GM18508 (cell line): Measurements from ENCODE around the gene MIPOL1.

Experiments used
- ATAC-seq: cut with Tn5 transposase; IDR thresholded peaks from one replicate; pipeline ENCODE4 v1.9.1; 2021; ENCODE audit warnings: moderate number of reproducible peaks; ENCODE audit not compliant: insufficient read depth, unreplicated experiment

The MIPOL1 gene

DNA sequence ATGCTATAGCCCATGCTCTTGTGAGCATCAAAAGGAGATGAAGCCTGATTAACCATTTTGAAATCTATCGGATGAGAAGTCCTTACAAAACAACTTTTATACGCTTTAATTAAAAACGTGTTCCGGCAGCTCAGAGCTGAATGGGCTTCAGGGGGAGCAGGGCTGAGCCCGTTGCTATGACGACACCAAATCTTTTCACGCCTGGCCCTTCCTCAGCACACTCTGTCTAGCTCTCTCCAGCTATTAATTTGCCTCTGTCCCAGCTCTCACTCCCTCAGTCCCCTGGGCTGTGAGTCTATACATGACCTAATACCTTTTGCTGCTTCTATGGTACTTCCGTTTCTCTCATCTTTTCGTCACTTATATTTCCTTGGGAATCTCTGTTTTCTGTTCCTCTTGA lies 381.5 kb downstream of the MIPOL1 start:
- ATAC-seq, result no peak

DNA sequence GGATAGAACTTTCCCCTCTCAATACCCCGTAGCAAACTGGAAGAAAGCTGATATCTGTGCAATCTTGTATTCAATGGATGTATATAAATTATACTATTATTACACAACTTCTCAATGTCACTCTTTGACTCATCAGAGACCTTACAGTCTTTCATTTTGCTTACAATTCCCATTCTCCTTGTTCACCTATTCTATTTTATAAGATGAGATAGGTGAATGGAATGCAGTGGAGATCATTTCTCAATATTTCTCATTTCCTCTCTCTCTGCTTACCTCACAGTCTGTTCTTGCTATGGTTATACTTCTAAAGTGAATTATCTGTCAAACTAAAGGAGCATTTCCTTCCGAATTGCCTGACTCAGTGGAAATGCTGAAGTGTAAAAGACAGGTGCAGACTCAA lies 382.4 kb downstream of the MIPOL1 start:
- ATAC-seq, result no peak

DNA sequence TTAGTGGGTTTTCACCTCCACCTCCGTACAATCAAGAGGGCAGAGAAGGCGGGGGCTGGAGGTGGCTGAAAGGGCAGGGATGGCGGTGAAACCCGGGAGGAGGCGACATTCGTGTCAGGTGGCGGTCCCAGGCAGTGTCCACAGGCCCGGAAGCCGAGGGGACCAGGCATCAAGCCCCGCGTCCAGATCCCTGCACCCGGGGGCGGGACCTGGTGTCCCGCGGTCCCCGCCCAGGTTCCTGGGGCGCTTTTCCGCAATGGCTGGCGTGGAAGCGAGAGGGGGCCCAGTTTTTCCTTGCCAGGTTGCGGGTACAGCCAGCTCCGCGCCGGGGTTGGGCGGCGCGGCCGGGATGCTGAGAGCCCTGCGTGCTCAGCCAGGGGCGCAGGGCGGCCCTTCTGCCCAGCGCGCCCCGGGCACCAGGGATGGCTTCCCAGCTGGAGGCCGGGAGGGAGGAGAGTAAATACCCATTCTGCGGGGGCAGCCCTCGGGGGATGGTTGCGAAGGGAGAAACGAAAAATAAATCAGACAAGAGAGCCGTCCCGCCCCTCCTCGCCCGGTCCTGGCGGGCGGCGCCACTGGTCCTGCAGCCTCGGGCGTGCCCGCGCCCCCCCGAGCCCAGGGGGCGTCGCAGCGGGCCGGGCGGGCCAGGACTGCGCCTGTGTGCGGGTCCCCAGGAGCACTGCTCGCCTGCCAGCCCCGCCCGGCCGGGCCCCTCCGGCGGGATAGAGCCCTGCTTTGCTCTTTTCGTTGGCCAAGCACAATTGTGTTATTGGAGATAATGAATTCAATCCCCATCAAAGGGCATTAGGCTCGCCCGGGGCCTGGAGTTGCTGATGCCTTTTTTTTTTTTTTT lies 385.8 kb downstream of the MIPOL1 start:
- no peak for ATAC-seq

- ATAC-seq, result no peak
Measured at GRCh38 chr14:37584211-37585100, 386.7 kb downstream of the MIPOL1 start.

DNA sequence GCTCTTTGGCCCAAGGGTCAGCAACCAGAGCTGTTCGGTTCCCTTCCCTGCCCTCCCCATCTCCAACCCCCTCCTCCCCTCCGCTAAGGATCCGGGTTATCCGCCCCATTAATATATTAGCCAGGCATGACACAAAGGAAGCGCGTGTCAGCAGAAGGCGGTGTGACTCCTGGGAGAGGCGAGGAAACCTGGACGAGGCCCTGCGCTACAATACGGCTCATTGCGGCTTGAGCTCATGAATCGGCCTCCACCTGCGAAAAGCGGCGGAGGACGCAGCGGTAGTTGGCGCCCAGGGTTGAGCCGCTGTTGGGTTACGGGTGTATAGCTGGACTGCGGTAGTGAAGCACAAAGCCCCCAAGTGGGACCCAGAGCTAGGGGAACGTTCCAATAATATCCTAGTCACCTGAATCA lies 387.4 kb downstream of the MIPOL1 start:
- ATAC-seq, result no peak

DNA sequence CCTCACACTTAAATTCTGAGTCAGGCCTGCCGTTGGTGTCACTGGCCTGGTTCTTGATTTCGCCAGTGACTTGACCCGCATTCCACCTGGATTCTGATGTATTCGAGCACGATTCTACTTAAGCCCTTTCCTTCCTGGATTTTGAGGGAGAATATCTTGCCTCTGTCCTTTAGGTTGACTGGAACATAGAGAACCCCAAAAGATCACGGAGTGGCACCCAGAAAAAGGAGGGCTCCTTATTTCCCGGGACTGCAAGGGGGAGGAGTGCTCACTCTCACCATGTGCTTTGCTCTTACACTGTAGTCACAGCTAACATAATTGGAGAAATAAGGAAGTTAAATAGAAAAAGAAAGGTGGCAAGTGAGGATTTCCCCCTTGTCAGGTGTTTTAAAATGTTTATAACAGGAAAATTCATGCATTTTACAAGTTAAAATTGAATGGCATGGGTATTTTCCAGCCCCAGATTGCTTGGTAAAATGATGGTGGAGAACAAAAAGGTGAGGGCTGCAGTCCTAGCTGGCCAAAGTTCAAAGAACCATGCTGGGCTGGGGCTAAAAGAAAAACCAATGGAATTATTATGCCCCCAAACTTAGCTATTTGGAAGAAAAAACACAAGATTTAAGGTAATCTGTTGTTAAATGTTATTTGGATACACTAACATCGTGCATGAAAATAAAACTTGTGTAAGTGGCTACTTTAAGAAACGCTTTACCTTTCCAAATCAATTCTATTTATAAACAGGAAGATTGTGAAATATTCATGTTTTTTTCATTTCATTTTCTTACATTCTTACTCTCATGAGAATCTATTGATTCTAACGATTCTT lies 388.4 kb downstream of the MIPOL1 start:
- no peak for ATAC-seq

DNA sequence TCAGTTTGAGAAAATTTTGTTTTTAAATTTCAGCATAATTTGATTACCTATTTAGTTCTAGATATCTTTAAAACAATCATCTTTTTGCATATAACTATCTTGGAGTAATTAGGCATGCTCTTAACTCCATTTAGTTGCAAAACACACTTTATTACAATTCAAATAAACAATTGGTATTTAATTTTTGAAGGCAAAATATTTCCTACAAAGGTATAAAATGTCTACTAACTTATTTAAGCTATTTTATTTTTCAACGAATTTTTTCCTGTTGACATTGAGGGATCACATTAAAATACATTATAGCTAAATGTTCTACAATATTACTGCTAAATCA lies 389.0 kb downstream of the MIPOL1 start:
- ATAC-seq, result no peak

GRCh38 chr14:37587131-37587803 lies 389.5 kb downstream of the MIPOL1 start:
- ATAC-seq, result no peak

DNA sequence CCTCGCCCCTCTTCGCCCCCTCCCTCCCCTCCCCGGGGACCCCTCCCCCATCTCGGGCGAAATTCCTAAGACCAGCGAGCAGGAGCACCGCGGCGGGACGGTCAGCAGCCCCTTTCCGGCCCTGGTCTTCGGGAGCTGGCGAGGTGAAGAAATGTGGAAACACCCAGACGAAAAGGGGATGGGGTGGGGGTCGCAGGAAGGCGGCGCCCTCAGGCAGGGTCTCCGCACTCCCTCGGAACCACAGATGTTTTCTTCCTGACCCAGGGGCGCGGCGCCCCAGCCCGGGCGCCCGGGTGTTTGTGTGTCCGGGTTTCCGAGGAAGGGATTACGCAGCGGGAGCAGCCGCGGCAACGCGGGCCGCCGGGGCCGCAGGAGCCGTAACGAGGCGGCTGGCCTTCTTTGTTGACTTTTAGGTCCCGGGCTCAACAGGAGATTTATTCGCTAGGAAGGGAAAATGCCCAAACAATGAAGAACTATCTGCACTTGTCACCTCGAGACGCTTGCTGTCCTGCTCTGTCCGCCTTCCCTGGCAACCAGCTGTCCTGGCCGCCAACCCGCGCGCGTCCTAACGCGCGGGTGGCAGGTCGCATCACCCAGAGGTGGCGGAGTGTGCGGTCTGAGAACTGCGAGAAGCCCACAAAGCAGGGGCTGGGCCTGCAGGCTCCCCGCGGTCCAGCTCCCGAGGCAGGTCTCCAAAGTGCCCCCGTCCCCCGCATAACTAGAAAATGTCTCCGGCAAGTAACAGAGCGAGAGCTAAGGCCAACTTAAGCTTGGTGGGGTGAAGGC lies 390.3 kb downstream of the MIPOL1 start:
- no peak for ATAC-seq

GRCh38 chr14:37588667-37588955 lies 390.9 kb downstream of the MIPOL1 start:
- no peak for ATAC-seq

DNA sequence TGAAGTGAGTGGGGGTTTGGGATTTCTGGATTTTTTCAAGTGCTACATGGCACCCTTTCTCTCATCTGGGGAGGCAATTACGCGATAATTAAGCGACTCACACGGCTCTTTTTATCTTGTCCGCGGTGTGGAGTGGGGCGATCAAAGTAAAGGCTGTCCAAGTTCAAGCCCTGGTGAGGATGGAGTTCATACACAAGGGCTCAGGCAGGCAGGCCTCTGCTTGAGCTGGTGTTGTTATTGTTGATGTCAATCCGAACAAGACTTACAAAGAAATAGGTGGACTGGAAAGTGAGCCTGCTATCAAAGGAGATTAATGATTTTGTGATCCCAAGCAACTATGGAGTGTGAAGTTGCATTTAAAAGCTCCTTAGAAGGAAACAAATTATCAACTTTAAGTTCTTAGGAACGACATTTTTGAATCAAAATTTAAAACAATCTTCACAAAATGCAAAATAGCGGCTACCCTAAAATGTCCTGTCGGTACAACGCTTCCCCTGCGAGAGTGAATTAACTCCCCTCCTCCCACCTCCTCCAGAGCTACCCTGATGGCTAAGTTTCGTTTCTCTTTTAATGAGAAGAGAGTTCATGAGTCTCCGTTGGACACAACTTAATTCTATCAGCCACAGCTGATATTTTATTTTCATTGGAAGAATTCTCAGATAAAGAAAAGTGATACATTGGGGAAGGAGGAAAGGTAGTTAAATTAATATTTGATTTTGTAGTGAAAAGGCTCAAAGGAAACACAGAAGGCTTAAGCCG lies 391.4 kb downstream of the MIPOL1 start:
- ATAC-seq, result no peak

GRCh38 chr14:37589715-37590427 lies 392.1 kb downstream of the MIPOL1 start:
- ATAC-seq, result no peak

DNA sequence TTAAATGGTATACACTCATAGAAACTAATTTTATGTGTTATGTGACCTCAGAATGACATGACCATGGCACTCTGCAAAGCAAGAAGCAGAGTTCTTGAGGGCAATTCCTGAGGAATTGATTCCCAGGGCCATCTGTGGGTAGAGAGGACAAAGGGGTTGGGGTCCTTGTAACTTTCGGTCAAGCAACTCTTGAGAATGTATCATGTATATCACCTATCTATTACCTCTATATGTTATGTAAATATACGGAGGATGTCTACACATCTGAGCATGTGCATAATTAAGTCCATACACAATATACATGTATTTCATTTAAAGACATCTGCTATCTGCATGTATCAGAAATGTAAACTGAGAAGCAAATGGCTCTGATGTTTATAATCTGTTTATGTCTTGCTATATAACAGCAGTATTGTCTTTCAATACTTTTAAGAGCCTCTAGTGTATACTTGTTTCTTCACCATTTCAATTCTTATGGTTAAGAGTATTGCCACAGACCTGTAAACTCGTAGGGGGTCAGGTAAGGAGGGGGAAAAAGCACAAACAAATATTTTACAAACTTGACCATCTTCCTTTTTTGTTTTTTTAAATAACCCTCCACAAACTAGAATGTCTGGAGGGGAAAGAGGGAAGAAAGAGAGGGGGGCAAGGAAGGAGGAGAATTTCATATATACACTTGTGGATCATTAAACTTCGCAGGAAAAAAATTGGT lies 392.8 kb downstream of the MIPOL1 start:
- no peak for ATAC-seq

DNA sequence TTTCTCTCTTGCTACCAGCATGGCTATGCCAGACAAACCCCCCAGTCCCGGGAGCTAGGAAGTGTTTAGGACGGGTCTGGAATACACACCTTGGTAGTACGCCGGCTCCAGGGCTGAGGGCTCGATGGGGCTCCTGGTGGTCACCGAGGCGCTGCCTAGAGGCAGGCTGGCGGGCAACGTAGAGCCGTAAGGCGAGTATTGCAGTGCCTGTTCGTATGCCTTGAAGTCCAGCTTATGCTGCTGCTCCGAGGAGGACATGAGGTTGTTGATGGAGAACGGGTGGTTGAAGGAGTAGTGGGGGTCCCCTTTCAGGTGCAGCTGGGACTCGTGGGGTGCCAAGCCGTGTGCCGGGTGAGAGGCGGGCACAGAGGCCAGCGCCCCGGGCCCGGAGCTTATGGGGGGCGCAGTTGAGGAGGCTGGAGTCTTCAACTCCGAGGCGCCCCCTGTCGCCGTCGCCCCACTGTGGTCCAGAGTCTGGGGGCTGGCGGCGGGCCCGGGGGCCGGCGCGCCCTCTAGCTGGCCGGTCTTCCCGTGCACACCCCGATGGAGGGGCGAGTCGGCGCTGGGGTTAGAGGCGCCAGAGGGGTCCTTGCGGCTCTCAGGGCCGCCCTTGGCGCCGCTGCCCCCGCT lies 393.7 kb downstream of the MIPOL1 start:
- ATAC-seq, result no peak

DNA sequence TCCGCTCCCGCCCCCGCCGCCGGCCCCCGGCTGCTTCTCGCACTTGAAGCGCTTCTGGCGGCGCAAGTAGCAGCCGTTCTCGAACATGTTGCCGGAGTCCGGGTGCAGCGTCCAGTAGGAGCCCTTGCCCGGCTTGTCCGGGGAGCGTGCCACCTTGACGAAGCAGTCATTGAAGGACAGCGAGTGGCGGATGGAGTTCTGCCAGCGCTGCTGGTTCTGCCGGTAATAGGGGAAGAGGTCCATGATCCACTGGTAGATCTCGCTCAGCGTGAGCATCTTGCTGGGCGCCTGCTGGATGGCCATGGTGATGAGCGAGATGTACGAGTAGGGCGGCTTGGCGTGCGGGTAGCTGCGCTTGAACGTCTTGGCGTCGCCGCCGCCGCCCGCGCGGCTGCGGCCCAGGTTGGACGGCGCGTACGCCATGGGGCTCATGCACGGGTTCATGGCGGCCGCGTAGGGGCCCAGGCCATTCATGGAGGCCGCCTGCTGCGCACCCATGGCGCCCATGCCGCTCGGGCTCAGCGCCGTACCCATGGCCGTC lies 394.3 kb downstream of the MIPOL1 start:
- ATAC-seq, result no peak

DNA sequence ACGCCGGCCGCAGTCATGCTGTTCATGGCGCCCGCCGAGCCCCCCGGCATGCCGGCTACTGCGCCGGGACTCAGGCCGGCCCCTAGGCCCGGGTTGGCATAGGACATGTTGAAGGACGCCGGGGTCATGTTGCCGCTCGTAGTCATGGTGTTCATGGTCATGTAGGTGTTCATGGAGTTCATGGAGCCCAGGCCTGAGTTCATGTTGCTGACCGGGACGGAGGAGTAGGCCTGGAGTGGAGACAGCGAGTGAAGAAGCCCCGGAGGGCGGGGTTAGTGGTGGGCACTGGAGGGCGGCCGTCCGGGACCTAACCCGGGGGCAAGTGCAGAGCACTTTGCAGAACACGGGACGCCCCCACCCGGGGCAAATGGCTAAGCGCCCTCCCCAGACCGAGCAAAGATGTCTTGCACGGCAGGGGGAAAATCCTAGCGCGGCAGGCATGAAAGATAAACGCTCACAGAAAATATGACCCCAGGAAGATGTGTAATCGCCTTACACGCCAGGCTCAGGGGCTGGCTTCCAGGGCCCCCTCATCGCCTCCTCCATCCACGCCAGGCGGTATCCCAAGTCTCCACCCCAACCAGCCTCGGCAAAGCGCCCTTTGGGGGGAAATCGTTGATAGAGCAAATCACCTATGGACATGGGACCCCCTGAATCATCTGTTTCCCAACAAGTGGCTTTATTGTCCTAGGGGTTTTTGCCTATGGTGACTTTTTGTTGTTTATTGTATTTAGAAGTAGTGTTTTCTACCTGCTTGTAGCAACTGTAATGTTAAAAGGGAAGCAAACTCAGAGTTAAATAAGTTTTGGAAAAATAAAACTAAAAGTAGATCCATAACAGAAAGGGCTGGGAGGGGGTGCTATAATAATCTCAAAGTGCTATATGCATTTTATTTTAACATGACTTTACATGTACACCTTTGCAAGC lies 395.0 kb downstream of the MIPOL1 start:
- ATAC-seq, result no peak
